H9 (cell line): ENCODE data around the gene KCNN2. TPM values are rescaled to one million over a fixed set of nuclear protein-coding genes. Genes with fewer than 3 reads are reported as not detected.

Source experiments
- DNase-seq: peaks from one replicate; pipeline ENCODE4 v3.0.0-alpha.2; 2017
- H2AFZ ChIP-seq: one replicate; pipeline ENCODE4 v1.6.1; 2013; ENCODE audit warnings: mild to moderate bottlenecking, low read length, control low read depth, moderate library complexity
- H2AK5ac ChIP-seq: 2 replicates; pipeline ENCODE4 v1.6.1; 2013; ENCODE audit warnings: low read length, control low read depth, mixed read lengths; ENCODE audit not compliant: insufficient read length
- H2BK120ac ChIP-seq: one replicate; pipeline ENCODE4 v1.6.1; 2013; ENCODE audit warnings: low read depth, mild to moderate bottlenecking, low read length, control low read depth, inconsistent platforms; ENCODE audit not compliant: poor library complexity, severe bottlenecking
- H2BK12ac ChIP-seq: 2 replicates; pipeline ENCODE4 v1.6.1; 2013; ENCODE audit warnings: low read length, control low read depth, mixed read lengths, low read depth; ENCODE audit not compliant: insufficient read length
- H2BK15ac ChIP-seq: 2 replicates; pipeline ENCODE4 v1.6.1; 2013; ENCODE audit warnings: low read depth, low read length, control low read depth
- H2BK20ac ChIP-seq: one replicate; pipeline ENCODE4 v1.6.1; 2013; ENCODE audit warnings: low read depth, mild to moderate bottlenecking, low read length, control low read depth, inconsistent platforms; ENCODE audit not compliant: poor library complexity, severe bottlenecking
- H2BK5ac ChIP-seq: 2 replicates; pipeline ENCODE4 v1.6.1; 2013; ENCODE audit warnings: low read length, control low read depth, mixed read lengths; ENCODE audit not compliant: insufficient read length
- H3K14ac ChIP-seq: 2 replicates; pipeline ENCODE4 v1.6.1; 2013; ENCODE audit warnings: low read length, control low read depth; ENCODE audit not compliant: insufficient read depth
- H3K18ac ChIP-seq: 2 replicates; pipeline ENCODE4 v1.6.1; 2013; ENCODE audit warnings: low read depth, mild to moderate bottlenecking, mixed read lengths, low read length, control low read depth; ENCODE audit not compliant: insufficient read length
- H3K23ac ChIP-seq: 2 replicates; pipeline ENCODE4 v1.6.1; 2013; ENCODE audit warnings: low read length, control low read depth, mixed read lengths, low read depth; ENCODE audit not compliant: insufficient read length
- H3K23me2 ChIP-seq: 2 replicates; pipeline ENCODE4 v1.6.1; 2013; ENCODE audit warnings: low read depth, mild to moderate bottlenecking, mixed read lengths, low read length, control low read depth; ENCODE audit not compliant: insufficient read length, poor library complexity, severe bottlenecking
- H3K27ac ChIP-seq: 2 replicates; pipeline ENCODE4 v1.5.1; 2013; ENCODE audit warnings: low read length, control low read depth, mixed read lengths, low read depth; ENCODE audit not compliant: insufficient read length
- H3K27me3 ChIP-seq: 2 replicates; pipeline ENCODE4 v1.6.1; 2013; ENCODE audit warnings: low read length, control low read depth, inconsistent platforms; ENCODE audit not compliant: insufficient read depth
- H3K4ac ChIP-seq: 2 replicates; pipeline ENCODE4 v1.6.1; 2013; ENCODE audit warnings: low read depth, mild to moderate bottlenecking, control low read depth, inconsistent platforms, low read length, moderate library complexity
- H3K4me1 ChIP-seq: 2 replicates; pipeline ENCODE4 v1.6.1; 2013; ENCODE audit warnings: low read length, control low read depth, inconsistent platforms; ENCODE audit not compliant: insufficient read depth
- H3K4me2 ChIP-seq: 2 replicates; pipeline ENCODE4 v1.6.1; 2013; ENCODE audit warnings: low read length, control low read depth, mixed read lengths; ENCODE audit not compliant: insufficient read length, insufficient read depth
- H3K56ac ChIP-seq: 2 replicates; pipeline ENCODE4 v1.6.1; 2013; ENCODE audit warnings: low read depth, mild to moderate bottlenecking, mixed read lengths, low read length, control low read depth; ENCODE audit not compliant: insufficient read length
- H3K79me1 ChIP-seq: 2 replicates; pipeline ENCODE4 v1.6.1; 2013; ENCODE audit warnings: low read depth, mild to moderate bottlenecking, moderate library complexity, low read length, control low read depth, inconsistent platforms; ENCODE audit not compliant: insufficient read depth, poor library complexity, severe bottlenecking
- H3K79me2 ChIP-seq: 2 replicates; pipeline ENCODE4 v1.6.1; 2013; ENCODE audit warnings: low read length, control low read depth, inconsistent platforms; ENCODE audit not compliant: insufficient read depth
- H3K9ac ChIP-seq: 2 replicates; pipeline ENCODE4 v1.6.1; 2013; ENCODE audit warnings: low read length, control low read depth, mixed read lengths; ENCODE audit not compliant: insufficient read length; ENCODE audit errors: extremely low read depth
- H3K9me3 ChIP-seq: one replicate; pipeline ENCODE4 v1.6.1; 2013; ENCODE audit warnings: low read depth, low read length, inconsistent platforms; ENCODE audit not compliant: control insufficient read depth
- H3T11ph ChIP-seq: one replicate; pipeline ENCODE4 v1.6.1; 2013; ENCODE audit warnings: mild to moderate bottlenecking, low read length, control low read depth, inconsistent platforms
- H4K20me1 ChIP-seq: one replicate; pipeline ENCODE4 v1.6.1; 2013; ENCODE audit not compliant: control insufficient read depth, insufficient read length, insufficient read depth
- H4K5ac ChIP-seq: 2 replicates; pipeline ENCODE4 v1.6.1; 2013; ENCODE audit warnings: low read depth, mild to moderate bottlenecking, mixed read lengths, low read length, control low read depth; ENCODE audit not compliant: insufficient read length
- H4K8ac ChIP-seq: replicated peaks from 2 replicates; pipeline ENCODE4 v1.6.1; 2013; ENCODE audit warnings: low read length, control low read depth, mixed read lengths, low read depth; ENCODE audit not compliant: insufficient read length
- H4K91ac ChIP-seq: 2 replicates; pipeline ENCODE4 v1.6.1; 2013; ENCODE audit warnings: low read depth, mild to moderate bottlenecking, moderate library complexity, mixed read lengths, low read length, control low read depth; ENCODE audit not compliant: insufficient read length
- H3K27ac Mint-ChIP-seq, 3 experiments: 2 replicates in 2 of 3; 3 replicates in 1 of 3; pipeline ENCODE4 v1.8.0; 2020 to 2021; ENCODE audit warnings: mixed read lengths in 3 of 3, mild to moderate bottlenecking in 1 of 3, moderate library complexity in 1 of 3
- H3K27me3 Mint-ChIP-seq: 2 replicates; pipeline ENCODE4 v1.8.0; 2021; ENCODE audit warnings: low read depth, mild to moderate bottlenecking, moderate library complexity, mixed read lengths
- H3K36me3 Mint-ChIP-seq, 3 experiments: 2 replicates in 2 of 3; 3 replicates in 1 of 3; pipeline ENCODE4 v1.8.0; 2020 to 2021; ENCODE audit warnings: low read depth in 3 of 3, mixed read lengths in 3 of 3; ENCODE audit not compliant: insufficient read depth in 1 of 3
- H3K4me1 Mint-ChIP-seq, 2 experiments: 2 replicates each; pipeline ENCODE4 v1.8.0; 2020; ENCODE audit warnings: mixed read lengths in 2 of 2
- H3K4me3 Mint-ChIP-seq, 2 experiments: 2 replicates in 1 of 2; 3 replicates in 1 of 2; pipeline ENCODE4 v1.8.0; 2020 to 2021; ENCODE audit warnings: mild to moderate bottlenecking in 2 of 2, mixed read lengths in 2 of 2, moderate library complexity in 1 of 2
- H3K9me3 Mint-ChIP-seq, 2 experiments: 2 replicates in 1 of 2; 3 replicates in 1 of 2; pipeline ENCODE4 v1.8.0; 2020; ENCODE audit warnings: mild to moderate bottlenecking in 2 of 2, mixed read lengths in 2 of 2, moderate library complexity in 1 of 2
- CTCF ChIP-seq: fragments of 200-600 bp; sonication (generic); conservative IDR thresholded peaks from 3 replicates; pipeline ENCODE4 v1.8.0; 2021; ENCODE audit warnings: antibody characterized with exemption, mild to moderate bottlenecking
- total RNA-seq: library from RNA; stranded (reverse); gene quantifications from 2 replicates; pipeline ENCODE4 v1.2.1, GENCODE V29; 2021

The KCNN2 gene
- total RNA-seq, 1 experiment from 2014 or later, result 21.0 TPM

DNA sequence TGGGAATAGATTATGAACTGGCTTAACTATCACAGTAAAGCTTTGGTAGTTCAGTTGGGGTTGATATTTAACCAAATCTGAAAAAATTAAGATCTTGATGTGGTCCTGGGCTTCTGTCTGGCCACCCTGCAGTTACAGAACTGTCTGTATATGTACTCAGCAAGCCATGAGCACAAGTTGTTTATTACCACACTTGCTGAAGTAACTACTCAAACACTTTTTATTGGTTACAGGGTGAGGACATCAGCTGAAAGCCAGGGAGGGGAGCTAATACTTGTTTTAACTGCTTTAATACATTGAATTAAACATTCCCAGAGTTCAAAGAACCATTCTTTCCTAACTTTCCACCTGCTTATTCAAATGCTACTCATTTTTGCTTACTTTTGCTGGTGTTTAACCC is 29.4 kb upstream of the KCNN2 start:
- no peak overlapping the region for H3K23ac ChIP-seq
- H4K91ac ChIP-seq, result no peak overlapping the region
- H3K9me3 ChIP-seq, result no peaks in the 10 kb centered on the region
- Mint-ChIP-seq H3K27ac (no peak overlapping the region), H3K9me3 (no peaks in the 10 kb centered on the region), H3K36me3 (no peaks in the 10 kb centered on the region), H3K4me1 (no peaks in the 10 kb centered on the region), H3K4me3 (no peak overlapping the region), H3K27me3 (no peaks in the 10 kb centered on the region)
- no peak overlapping the region for H2BK120ac ChIP-seq
- H3K79me1 ChIP-seq, result no peaks in the 10 kb centered on the region
- no peak for TF ChIP-seq CTCF
- H3K23me2 ChIP-seq, result no peaks in the 10 kb centered on the region
- no peak overlapping the region for H2BK15ac ChIP-seq
- H2AFZ ChIP-seq, result no peak overlapping the region
- no peak for DNase-seq
- no peaks in the 10 kb centered on the region for H4K20me1 ChIP-seq
- H3K4me1 ChIP-seq, result no peaks in the 10 kb centered on the region
- no peak overlapping the region for H4K5ac ChIP-seq
- no peaks in the 10 kb centered on the region for H3K79me2 ChIP-seq
- no peak overlapping the region for H3T11ph ChIP-seq
- no peak overlapping the region for H2AK5ac ChIP-seq
- no peak overlapping the region for H2BK12ac ChIP-seq
- no peak overlapping the region for H2BK20ac ChIP-seq
- no peak overlapping the region for H3K4ac ChIP-seq
- no peak overlapping the region for H3K18ac ChIP-seq
- no peak overlapping the region for H3K56ac ChIP-seq
- H3K9ac ChIP-seq, result no peak overlapping the region
- no peak overlapping the region for H3K14ac ChIP-seq
- no peak overlapping the region for H3K27ac ChIP-seq
- H2BK5ac ChIP-seq, result no peak overlapping the region
- H3K27me3 ChIP-seq, result no peaks in the 10 kb centered on the region
- no peak overlapping the region for H4K8ac ChIP-seq
- no peak overlapping the region for H3K4me2 ChIP-seq
